Ovary (tissue), 9 donors: ENCODE data around the gene TCF7L1. TPM values are rescaled to one million over a fixed set of nuclear protein-coding genes. Genes with fewer than 3 reads are reported as not detected.

Source experiments
- DNase-seq, 5 donors: peaks; one replicate each; pipeline ENCODE4 v3.0.0-alpha.2; 2019 to 2020
- H3K27ac ChIP-seq, 2 donors: fragments of 200-600 bp; one replicate each; pipeline versions ENCODE4 v1.5.1 to v1.8.0; 2019 to 2022
- H3K27me3 ChIP-seq: fragments of 200-600 bp; one replicate; pipeline ENCODE4 v1.8.0; 2022
- H3K36me3 ChIP-seq: fragments of 200-600 bp; sonication (generic); one replicate; pipeline ENCODE4 v1.5.1; 2019
- H3K4me1 ChIP-seq: one replicate; pipeline ENCODE4 v1.8.1; 2013; ENCODE audit warnings: mild to moderate bottlenecking, moderate library complexity; ENCODE audit not compliant: insufficient read depth
- H3K4me3 ChIP-seq: fragments of 200-600 bp; sonication (generic); one replicate; pipeline ENCODE4 v1.5.1; 2017
- H3K9me3 ChIP-seq, 2 donors: fragments of 200-600 bp in 1 of 2; sonication (generic) in 1 of 2; one replicate each; pipeline versions ENCODE4 v1.5.1 to v1.8.1; 2013 to 2019; ENCODE audit warnings: mild to moderate bottlenecking in 1 of 2, moderate library complexity in 1 of 2
- EP300 ChIP-seq: sonication (generic); formaldehyde crosslinking; IDR thresholded peaks from one replicate; pipeline ENCODE4 v1.6.1; 2017; ENCODE audit warnings: antibody characterized with exemption
- POLR2A ChIP-seq: fragments of 450-650 bp; IDR thresholded peaks from one replicate; pipeline ENCODE4 v1.6.1; 2017; ENCODE audit warnings: antibody characterized with exemption, mild to moderate bottlenecking, moderate library complexity
- WGBS, 3 donors: extraction: QIAGEN DNeasy Blood & Tissue Kit in 1 of 3; methylation state at CpG; one replicate each; pipeline versions ENCODE4 v1.1.5 to v1.1.7; 2013 to 2017; 5-methylcytosine and 5-hydroxymethylcytosine counted together
- intact Hi-C, 4 donors: fragments of 100-400 bp; cut with DNase I; formaldehyde crosslinking; loops; one replicate each; pipeline versions ENCODE4 v1.11.0 to v1.15.1; 2022 to 2023
- polyA plus RNA-seq, 2 donors: library from polyadenylated mRNA; stranded (reverse); fragments of 200-250 nt in 1 of 2; fragments of 350-450 nt in 1 of 2; fragmentation: Illumina TruSeq in 1 of 2; extraction: RNeasy Lipid Tissue Mini Kit (QIAGEN cat#74804) in 1 of 2; gene quantifications; one replicate each; pipeline ENCODE4 v1.2.3, GENCODE V29; 2013 to 2014
- total RNA-seq, 7 donors: library from RNA; depleted of rRNA in 2 of 7; stranded (reverse); fragments of >200 nt in 2 of 7; fragmentation: NEBNext Ultra II Directional in 3 of 7; extraction: Animal tissue kit (Norgen Biotek cat#: 25700) in 3 of 7; gene quantifications; one replicate each; pipeline versions ENCODE4 v1.1.0 to v1.2.4, GENCODE V29; 2016 to 2023
- TF ChIP-seq, protein P1 (sequence below), 3 donors: fragments of 450-650 bp in 2 of 3; fragments of 200-600 bp in 1 of 3; IDR thresholded peaks; one replicate each; pipeline versions ENCODE4 v1.5.1 to v1.8.0; 2016 to 2022; ENCODE audit warnings: antibody characterized with exemption in 3 of 3, mild to moderate bottlenecking in 1 of 3
- donor health status: DM: no; HTN: no; CAD: no; lungs with moderate emphysema.
- donor health status: DM: no; HTN: no; CAD: no.
- donor health status: Bipolar disorder and iron deficiency.
- donor health status: DM: yes; HTN: yes; CAD: no.
- donor health status: DM: no; HTN: no; CAD: no.
- donor health status: DM: yes; HTN: yes; CAD: no.

TCF7L1 gene
- total and polyA plus RNA-seq, 9 donors, result 5.2 to 29.8 (median 23.9) TPM

DNA sequence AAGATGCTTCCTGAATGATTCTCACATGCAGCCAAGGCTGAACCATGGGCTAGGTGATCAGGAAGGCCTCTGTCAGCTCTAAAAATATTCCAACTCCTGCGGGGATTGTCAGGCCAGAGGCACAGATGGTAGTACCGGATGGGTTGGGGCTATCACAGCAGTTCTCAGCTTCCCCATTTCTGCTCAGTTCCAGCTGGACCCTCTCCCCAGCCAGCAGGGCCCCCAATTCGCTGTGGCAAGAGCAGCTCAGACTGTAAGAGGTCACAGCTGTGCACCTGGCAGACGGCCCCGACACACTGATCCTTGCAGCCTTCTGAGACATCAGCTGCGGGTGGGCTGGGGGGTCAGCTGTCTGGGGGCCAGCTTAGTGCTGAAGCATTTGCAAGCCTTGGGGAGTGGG lies 43.6 kb upstream of the TCF7L1 start:
- no peak for DNase-seq
- TF ChIP-seq EP300 (no peak), POLR2A (no peak)
- TF ChIP-seq, protein P1, sequence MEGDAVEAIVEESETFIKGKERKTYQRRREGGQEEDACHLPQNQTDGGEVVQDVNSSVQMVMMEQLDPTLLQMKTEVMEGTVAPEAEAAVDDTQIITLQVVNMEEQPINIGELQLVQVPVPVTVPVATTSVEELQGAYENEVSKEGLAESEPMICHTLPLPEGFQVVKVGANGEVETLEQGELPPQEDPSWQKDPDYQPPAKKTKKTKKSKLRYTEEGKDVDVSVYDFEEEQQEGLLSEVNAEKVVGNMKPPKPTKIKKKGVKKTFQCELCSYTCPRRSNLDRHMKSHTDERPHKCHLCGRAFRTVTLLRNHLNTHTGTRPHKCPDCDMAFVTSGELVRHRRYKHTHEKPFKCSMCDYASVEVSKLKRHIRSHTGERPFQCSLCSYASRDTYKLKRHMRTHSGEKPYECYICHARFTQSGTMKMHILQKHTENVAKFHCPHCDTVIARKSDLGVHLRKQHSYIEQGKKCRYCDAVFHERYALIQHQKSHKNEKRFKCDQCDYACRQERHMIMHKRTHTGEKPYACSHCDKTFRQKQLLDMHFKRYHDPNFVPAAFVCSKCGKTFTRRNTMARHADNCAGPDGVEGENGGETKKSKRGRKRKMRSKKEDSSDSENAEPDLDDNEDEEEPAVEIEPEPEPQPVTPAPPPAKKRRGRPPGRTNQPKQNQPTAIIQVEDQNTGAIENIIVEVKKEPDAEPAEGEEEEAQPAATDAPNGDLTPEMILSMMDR (IDR thresholded peaks at IDR 0.05), result no peak
- WGBS, 3 donors, result 11 to 18% (median 15%) methylated on average over 6 of the region's 6 CpGs
- Histone ChIP-seq H3K4me1 (no peaks in the 10 kb centered on the region), H3K36me3 (no peaks in the 10 kb centered on the region), H3K9me3 (no peaks in the 10 kb centered on the region), H3K27me3 (no peaks in the 10 kb centered on the region), H3K27ac (no peak overlapping the region), H3K4me3 (no peak overlapping the region)
- intact Hi-C loops, result no loop called here

DNA sequence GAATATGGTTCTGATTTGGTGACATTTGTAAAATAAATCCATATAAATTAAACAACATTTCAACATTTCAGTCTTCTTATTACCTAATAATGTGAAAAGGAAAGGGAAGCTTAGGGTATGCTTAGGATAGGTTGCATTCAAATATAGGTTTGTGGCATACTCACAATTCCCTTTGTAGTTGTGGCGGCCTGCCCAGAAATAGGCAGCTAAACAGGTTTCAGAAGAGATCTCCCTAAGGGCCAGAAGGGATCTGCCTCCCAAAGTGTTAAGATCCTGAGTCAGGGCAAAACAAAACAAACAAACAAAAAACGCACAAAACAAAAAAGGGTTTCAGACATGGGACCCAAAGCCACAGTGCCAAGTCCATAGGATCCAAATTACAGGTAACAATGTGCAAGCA lies 41.4 kb upstream of the TCF7L1 start:
- no peak overlapping the region for H3K27ac ChIP-seq
- no peak for DNase-seq
- intact Hi-C loops, result loop anchor here in 1 of 4 donors (5.0 kb wide), 1 partner anchor 1420 kb away; no protein-coding TSS in a partner anchor
- H3K4me3 ChIP-seq, result no peak overlapping the region
- TF ChIP-seq POLR2A, result no peak
- no peak for TF ChIP-seq EP300
- TF ChIP-seq, protein P1 (IDR thresholded peaks at IDR 0.05), result no peak
- H3K27me3 ChIP-seq, result no peaks in the 10 kb centered on the region
- H3K4me1 ChIP-seq, result no peaks in the 10 kb centered on the region
- no peaks in the 10 kb centered on the region for H3K9me3 ChIP-seq
- no peaks in the 10 kb centered on the region for H3K36me3 ChIP-seq
- 82 to 90% (median 85%) methylated on average over 2 of the region's 2 CpGs for WGBS, 3 donors

DNA sequence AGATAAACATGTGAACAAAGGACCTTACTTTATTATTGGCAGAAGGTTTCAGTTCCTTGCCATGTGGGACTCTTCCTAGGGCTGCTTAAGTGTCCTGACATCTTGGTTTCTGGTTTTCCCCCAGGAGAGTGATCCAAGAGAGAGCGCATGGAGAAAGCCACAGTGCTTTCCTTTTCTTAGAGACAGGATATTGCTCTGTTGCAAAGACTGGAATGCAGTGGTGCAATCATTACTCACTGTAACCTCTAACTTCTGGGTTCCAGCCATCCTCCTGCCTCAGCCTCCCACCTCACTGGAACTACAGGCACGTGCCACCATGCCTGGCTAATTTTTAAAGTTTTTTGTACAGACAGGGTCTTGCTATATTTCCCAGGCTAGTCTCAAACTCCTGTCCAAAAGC lies 38.1 kb upstream of the TCF7L1 start:
- H3K27me3 ChIP-seq, result no peaks in the 10 kb centered on the region
- no peak for DNase-seq
- H3K4me3 ChIP-seq, result no peak overlapping the region
- no peaks in the 10 kb centered on the region for H3K4me1 ChIP-seq
- WGBS, 3 donors, result 43 to 65% (median 63%) methylated on average over 2 of the region's 2 CpGs
- no peaks in the 10 kb centered on the region for H3K9me3 ChIP-seq
- no peak overlapping the region for H3K27ac ChIP-seq
- TF ChIP-seq POLR2A (no peak), EP300 (no peak)
- TF ChIP-seq, protein P1 (IDR thresholded peaks at IDR 0.05), result no peak
- no peaks in the 10 kb centered on the region for H3K36me3 ChIP-seq
- intact Hi-C loops, result no loop called here

DNA sequence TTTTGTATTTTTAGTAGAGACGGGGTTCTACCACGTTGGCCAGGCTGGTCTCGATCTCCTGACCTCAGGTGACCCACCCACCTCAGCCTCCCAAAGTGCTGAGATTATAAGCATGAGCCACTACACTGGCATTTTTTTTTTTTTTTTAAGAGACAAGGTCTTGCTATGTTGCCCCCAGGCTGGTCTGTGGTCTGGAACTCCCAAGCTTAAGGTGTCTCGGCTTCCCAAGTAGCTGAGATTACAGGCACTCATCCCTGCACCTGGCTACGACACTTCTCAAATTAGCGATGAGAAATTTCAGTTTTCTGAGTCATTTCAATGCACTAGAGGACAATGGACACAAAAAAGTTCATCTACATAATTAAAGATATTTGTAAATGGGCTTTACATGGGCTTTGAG lies 36.6 kb upstream of the TCF7L1 start:
- DNase-seq, result no peak
- Histone ChIP-seq H3K9me3 (no peaks in the 10 kb centered on the region), H3K4me1 (no peaks in the 10 kb centered on the region), H3K36me3 (no peaks in the 10 kb centered on the region), H3K27me3 (no peaks in the 10 kb centered on the region), H3K4me3 (no peak overlapping the region), H3K27ac (no peak overlapping the region)
- intact Hi-C loops, result no loop called here
- 78 to 89% (median 84%) methylated on average over 6 of the region's 6 CpGs for WGBS, 3 donors
- no peak for TF ChIP-seq EP300

DNA sequence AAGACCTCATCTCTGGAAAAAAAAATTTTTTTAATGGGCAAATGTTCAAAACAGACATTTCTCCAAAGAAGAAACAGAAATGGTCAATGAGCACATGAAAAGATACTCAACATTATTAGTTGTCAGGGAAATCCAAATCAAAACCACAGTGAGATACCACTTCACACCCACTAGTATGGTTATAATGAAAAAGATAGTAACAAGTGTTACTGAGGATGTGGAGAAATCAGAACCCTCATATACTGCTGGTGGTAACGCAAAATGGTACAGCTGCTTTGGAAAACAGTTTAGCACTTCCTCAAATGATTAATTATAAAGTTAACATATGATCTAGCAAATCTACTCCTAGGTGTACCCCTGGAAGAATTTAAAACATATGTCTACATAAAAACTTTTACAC lies 29.0 kb upstream of the TCF7L1 start:
- DNase-seq, result no peak
- intact Hi-C loops, result no loop called here
- TF ChIP-seq EP300 (no peak), POLR2A (no peak)
- TF ChIP-seq, protein P1 (IDR thresholded peaks at IDR 0.05), result no peak
- Histone ChIP-seq H3K4me3 (no peak overlapping the region), H3K27me3 (no peaks in the 10 kb centered on the region), H3K27ac (no peak overlapping the region), H3K4me1 (no peaks in the 10 kb centered on the region), H3K36me3 (no peaks in the 10 kb centered on the region), H3K9me3 (no peaks in the 10 kb centered on the region)
- WGBS, 3 donors, result 81 to 88% (median 81%) methylated on average over 1 of the region's 1 CpG
